GM18508 (cell line): ENCODE data around the gene FADS3.

Experiments
- ATAC-seq: cut with Tn5 transposase; IDR thresholded peaks from one replicate; pipeline ENCODE4 v1.9.1; 2021; ENCODE audit warnings: moderate number of reproducible peaks; ENCODE audit not compliant: insufficient read depth, unreplicated experiment

The FADS3 gene

DNA sequence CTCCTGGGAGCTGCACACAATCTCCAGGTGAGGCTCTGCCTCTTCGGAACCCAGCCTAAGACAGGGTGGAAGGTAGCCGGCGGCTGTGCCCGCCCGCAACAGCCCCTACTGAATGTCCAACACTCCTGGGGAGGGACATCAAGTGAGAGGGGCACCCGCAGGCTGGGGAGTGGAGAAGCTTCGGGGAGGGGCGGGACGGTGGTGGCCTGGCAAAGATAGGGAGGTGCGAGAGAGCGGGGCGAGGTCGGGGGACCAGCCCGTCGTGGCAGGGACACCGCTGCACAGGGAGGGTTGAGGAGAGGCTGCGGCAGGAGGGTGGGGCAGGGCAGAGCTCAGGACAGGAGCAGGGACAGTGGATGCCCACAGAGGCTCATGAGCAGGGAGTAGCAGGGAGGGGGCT is 8.9 kb upstream of the FADS3 start:
- ATAC-seq = no peak

DNA sequence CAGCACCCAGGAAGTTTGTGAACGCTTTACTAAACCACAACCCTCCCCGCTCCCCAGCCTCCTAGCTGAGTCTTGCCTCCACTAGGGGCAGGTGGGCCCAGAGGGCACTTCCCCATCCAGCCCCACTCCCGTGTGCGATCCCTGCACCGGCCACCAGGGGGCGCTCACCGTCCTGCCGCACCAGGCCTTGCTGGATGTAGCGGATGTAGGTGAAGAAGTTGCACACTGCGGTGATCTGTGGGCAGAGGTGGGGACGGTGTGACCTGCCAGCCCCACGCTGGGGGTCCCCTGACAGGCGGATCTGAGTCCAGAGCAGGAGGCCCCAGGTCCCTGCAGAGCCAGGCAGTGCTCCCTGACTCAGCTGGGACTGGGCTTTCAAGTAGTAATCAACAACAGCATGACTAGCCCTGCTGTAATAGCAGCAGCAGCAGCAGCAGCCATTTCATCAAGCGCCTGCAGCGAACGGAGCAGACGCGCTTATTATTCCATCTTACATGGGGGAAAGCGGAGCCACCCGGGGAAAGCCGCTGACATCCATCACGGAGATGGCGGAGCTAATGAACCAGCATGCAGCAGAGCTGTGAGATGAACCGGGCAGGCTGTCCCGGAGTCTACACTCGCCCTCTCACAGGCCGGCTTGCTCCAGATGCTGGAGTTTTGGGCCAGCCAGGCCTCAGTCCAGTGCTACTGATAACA is 7.9 kb upstream of the FADS3 start:
- ATAC-seq = peak; percentile 48

DNA sequence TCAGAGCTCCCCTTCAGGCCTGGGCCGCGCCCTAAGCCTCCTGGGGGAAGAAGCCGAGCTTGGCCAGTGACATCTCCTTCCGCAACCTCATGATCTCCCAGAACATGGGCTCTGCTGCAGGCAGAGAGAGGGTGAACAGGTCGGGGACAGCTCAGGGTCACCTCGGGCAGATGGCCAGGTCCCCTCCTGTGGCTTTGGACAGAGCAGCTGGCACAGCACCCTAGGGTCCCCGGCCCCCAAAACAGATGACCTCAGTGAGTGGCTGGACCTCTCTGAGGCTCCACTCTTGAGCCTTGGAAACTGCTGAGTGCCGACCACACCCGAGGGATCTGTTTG is 6.9 kb upstream of the FADS3 start:
- ATAC-seq = no peak

DNA sequence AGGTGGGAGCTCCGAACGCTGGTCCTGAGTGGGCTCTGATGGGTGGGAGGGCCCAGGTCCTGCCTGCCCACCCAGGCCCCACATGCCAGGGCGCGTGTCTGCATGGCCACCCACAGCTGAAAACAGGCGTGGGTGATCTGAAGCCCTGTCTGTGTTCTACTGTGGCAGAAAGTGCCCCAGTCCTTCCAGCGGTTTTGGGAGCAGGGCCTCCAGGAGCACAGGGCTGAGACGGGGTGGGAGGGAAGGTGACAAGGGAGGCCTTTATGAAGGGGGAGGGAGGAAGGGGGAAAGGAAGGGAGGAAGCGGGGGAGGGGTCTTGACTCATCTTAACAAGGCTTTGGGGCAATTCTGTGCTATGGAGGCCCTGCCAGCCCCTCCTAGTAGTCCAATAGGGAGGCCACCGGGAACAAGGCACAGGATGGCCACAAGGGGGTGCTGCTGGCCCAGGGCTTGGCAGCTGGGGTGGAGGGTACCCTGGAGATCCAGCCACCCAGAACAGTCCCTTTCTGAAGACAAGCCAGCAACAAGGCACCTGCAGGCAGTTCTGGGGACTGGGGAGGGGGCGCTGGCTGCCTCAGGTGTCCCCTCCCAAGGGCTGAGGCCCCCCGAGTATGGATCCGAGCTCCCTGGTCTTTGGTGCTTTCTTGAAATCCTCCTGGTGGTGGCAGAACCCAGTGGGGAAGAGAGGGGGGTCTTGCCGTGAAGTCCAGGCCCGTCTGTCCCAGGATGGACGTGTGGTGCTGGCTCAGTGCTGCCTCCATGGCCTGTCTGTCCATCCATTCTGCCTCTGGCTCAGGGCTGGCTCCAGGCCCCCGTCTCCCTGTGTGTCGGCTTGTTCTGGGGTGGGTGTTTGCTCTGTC is 6.3 kb upstream of the FADS3 start:
- no peak for ATAC-seq

DNA sequence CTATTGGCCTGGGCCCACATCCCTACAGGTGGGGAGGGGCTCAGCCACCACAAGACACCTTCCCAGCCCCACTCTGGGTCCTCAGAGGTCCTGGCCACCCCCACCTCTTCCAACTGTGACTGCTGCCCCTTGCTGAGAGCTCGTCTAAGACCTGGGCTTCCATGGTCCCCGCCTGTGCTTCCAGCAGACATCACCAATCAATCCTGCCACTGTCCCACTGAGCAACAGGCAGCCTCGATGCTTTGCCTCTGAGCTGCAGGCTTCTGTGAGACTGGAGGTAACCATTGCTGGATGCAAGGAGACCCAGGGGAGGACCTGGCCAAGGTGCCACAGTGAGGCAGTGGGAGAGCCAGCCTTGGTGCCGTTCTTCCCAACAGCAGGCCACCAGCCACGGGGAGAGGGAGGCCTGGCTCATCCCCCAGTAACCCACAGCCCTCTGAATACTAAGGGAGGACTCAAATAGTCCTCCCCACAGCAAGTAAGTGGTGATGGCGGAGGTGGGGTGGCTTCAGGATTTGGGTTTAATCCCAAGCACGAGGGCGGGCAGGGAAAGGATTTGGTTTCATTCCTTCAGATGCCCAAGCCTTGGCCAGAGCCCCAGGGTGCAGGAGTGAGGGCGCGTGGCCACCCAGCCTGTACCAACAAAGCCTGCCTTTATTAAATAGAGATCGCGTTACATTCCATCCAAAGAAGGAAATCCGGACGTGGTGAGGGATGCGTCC is 5.5 kb upstream of the FADS3 start:
- ATAC-seq = no peak

DNA sequence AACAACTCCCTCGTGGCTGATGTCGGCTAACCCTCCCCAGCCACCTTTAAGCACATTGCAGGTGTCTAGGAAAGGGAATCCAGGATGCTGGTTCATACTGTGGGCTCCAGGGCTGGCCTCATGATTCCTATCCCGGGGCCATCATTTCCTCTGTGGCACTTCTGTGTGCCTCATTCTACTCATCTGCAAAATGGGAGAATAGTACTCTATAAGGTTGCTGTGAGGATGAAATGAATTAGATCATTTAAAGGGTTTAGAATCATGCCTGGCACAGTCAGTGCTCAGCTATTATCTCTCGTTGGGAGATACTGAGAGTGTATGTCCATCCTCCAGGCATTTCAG is 4.3 kb upstream of the FADS3 start:
- no peak for ATAC-seq

DNA sequence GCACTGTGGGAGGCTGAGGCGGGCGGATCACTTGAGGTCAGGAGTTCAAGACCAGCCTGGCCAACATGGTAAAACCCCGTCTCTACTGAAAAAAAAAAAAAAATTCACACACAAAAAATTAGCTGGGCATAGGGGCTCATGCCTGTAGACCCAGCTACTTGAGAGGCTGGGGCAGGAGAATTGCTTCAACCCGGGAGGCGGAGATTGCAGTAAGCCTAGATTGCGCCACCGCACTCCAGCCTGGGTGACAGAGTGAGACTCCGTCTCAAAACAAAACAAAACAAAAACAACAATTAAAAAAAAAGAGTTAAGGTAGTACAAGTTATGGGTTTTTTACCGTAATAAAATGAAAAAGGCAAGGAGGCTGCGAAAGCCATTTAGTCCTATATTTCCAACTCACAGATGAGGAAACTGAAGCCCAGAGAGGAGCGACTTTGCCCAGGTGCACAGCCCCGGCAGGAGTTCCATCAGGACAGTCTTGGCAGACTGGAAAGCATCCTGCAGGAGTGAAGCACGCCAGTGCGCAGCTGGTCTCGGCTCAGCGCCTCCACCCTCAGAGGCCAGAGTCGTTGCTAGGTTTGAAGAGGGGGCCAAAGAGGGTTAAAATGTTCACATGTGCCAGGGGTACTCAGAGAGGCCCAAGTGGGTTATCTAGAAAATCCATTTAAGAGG is 3.8 kb upstream of the FADS3 start:
- ATAC-seq = no peak

DNA sequence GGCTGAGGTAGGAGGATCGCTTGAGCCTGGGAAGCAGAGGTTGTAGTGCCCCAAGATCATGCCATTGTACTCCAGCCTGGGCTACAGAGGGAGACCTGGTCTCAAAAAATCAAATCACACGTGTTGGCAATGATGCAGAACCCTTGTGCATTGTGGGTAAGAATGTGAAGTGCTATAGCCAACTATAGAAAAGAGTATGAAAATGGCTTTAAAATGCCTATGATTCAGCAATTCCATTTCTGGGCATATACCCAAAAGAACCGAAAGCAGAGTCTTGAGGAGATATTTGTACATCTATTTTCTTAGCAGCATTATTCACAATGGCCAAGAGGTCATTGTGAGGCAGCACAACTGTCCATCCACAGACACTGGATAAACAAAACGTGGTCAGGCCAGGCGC is 2.6 kb upstream of the FADS3 start:
- ATAC-seq = no peak

DNA sequence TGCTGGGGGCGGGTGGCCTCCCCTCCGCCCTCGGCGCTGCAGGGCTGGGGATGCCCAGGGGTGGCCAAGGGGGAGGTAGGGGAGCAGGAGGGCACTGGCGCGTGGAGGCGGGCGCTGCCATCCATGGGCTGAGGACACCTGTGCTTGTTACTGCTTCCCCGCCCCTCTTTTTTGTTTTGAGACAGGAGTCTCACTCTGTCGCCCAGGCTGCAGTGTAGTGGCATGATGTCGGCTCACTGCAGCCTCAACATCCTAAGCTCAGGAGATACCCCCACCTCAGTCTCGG is 683 bp upstream of the FADS3 start:
- ATAC-seq = no peak

DNA sequence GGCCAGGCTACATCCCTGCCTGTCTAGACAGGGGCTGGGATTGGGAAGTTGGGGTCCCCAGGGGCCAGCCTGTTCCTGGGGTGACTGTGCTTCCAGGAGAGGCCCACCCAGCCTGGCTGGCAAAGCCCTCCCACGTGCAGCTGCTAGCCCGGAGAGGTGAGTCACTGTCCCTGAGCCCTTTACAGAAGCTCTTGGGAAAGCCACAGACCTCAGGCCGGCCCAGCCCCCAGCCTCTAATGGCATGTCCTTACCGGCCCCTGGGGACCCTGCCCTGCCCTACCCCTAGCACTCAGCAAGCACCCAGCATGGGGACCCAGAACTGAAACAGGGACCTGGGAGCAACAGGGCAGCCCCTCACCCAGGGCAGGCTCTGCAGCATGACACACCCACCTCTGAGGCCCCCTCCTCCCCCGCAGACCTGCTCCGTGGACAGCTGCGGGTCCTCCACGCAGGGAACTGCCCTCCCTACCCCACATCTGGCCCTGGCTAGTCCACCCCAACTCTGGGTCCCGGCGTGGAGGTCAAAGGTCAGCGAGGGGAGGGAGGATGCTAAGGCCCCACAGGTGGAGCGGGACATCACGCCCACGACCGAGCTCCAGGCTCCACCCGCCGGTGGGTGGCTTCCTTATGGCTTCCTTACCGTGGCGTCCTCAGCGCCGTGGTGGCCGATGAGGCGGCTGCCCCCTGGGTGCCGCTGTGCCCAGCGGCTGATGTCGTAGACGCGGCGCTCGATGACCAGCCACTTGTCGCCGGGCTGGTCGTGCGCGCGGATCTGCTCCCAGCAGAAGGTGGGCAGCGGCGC is 615 bp downstream of the FADS3 start:
- no peak for ATAC-seq

DNA sequence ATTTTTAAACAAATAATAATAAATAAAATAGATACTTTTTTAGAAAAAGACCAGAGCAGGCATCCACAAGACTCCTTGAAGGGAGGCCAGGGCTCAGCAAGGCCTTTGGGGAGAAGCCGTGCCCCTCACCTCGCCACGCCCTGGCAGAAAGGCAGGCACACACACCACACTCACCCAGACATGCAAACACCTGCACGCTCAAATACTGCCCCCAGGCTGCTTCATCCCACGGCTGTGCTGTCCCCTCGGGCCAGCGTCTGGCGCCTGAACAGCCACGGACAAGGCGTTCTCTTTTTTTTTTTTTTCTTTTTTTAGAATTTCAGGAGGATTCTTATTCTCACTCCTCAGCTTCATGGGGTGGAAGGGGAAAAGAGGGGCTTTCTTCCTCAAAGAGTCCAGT is 1.5 kb downstream of the FADS3 start:
- ATAC-seq = no peak

DNA sequence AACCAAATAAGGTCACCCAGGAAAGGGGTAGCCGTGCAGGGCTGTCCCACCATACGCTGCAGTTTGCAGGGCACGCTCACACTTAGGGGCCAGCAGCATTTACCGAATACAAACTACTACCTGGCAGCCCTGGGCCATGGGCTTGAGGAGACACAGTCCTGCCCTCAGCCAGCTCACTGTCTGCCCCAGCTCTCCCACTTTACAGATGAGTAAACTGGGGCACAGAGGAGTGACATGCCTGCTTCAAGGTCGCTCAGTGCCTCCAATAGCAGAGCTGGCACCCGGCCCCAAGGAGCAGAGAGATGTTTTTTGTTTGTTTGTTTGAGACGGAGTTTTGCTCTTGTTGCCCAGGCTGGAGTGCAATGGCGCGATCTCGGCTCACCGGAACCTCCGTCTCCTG is 2.8 kb downstream of the FADS3 start:
- ATAC-seq = no peak

DNA sequence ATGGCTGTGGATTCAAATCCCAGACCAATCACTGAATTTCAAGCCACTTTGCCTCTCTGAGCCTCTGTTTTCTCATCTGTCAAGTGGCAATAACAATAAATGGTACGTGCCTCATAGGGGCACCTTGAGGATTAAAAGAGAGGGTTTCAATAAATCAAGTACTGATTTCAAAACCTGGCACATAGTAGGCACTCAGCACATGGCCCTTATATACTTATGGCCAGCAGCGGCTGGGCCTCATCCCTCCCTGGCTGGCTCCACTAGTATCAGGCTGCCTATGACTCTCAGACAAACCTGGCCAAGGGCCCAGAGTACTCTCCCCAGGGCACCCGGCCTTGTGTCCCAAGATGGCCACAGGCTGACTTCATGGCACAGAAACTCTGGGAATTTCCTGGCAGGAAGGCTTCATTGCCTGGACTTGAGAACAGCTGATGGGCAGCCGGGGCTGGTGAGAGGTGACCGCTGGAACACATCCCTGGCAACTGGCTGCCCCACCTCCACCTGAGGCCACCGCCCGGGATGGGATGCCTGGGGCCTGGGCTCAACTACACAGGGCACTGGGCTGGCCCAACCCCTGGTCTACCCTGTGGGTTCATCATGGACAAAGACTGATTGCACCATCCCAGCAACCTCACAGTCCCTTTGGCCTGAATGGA is 3.4 kb downstream of the FADS3 start:
- no peak for ATAC-seq

DNA sequence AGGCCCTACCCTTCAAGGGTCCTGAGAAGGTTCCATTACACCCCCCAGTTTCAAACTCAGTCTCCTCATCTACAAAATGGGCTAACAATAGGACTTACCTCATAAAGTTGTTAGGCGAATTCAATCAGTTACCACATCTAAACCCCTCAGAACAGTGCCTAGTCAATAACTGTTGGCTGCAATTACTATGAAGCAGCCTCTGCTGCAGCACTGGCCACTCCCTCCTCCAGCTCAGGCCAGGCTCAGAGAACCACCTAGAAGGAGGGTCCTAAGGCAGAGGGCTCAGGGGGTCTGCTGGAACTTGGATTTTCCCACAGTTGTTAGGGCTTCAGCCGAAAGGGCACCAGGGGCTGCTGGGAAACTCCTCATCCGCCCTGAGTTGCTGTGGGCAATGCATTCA is 4.7 kb downstream of the FADS3 start:
- no peak for ATAC-seq

DNA sequence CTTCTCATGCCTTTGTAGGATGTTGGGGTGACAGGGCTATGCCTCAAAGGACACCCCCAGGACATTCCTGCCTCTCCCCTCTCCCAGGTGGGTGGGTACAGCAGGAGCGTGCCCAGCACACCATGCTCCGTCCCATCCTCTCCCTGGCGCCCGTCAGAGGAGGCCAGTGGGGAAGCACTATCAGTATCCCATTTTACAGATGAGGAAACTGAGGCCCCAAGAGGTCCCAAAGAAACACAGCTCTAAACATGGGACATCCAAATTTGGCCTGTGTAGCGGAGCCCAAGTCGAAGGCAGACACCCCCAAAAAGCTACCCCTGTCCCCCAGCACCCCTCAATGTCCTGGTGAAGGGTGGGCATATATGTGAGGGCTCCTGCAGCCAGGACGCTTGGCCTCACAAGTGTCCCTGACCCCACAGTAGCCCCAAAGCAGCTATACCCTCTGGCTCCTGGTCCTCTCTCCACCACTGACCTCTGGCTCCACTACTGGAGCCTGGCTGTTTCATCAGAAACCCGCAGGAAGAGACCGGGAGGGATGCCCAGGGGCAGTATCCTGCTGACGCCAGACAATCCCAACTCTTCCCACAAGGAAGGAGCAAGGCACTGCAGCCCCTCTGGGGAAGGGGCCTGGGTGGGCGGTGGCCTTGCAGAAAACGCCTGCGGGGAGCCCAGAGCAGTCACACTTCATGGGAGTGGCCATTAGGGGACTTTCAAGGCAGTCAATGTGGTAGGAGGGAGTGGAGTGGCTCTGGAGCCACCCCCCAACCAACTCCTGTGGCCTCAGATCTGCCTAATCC is 5.4 kb downstream of the FADS3 start:
- ATAC-seq = no peak

DNA sequence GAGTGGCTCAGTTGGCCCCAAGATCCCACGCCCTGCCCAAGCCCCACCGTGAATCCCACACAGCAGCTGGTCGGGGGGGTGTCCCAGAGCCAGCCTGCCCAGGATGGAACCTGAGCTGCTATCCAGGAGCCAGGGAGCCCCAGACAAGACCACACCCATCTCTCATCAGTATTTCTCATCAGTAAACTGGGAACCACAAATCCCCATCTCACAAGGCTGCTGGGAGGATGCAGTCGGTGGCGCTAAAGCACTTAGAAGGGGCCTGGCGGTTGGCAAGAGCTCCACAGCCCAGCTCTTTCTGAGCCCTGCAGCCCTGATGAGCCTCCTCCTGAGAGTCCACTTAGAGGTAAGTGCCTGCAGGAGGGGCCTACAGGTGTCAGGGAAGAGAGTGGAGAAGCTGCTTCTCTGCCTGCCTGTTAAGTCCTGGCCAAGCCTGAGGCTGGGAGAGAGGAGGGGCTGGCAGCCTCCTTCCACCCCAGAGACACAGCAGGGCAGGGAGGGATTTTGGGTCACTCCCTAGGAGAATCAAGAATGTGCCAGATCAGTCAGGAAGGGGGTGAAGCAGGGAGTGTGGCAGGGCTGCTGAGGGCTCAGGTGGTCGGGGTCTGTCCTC is 6.1 kb downstream of the FADS3 start:
- no peak for ATAC-seq

DNA sequence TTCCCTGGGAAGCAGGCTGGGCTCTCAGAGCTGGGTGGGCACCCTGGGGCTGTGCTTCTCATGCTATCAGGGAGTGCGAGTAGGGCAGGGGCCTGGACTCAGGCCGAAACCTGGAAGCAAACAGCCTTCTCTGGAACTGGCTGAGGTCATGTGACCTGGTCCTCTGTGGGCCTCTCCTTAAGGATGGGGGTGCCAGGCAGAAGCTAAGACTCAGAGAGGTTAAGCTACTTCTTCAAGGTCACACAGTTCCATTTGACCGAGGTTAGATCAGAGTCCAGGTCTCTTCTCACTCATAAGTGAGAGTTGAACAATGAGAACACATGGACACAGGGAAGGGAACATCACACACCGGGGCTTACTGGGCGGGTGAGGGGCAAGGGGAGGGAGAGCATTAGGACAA is 7.4 kb downstream of the FADS3 start:
- ATAC-seq = no peak

DNA sequence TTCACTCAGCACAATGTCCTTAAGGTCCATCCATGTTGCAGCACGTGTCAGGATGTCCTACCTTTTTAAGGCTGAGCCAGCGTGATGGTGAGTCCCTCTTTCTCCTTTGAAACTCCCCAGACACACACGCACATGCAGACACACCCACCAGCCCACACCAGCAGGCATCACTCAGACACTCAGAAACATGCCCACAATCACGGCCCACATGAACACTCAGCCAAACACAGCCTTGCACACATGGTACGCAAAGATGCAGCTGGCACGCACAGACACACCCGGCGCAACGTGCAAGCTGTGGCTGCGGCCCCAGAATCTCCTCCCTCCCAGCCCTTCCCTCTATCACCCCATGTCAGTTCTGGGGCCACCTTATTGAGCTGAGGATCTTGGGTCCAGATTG is 8.0 kb downstream of the FADS3 start:
- no peak for ATAC-seq

DNA sequence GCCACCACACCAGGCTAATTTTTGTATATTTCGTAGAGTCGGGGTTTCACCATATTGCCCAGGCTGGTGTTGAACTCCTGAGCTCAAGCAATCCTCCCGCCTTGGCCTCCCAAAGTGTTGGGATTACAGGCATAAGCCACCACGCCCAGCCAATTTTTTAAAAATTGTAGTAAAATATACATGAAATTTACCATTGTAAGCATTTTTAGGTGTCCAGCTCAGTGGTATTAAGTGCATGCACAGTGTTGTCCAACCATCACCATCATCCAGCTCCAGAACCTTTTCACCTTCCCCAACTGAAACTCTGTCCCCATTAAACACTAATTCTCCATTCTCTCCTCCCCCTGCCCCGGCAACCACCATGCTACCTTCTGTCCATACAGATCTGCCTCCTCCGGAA is 8.5 kb downstream of the FADS3 start:
- ATAC-seq = no peak
